HepG2 (cell line): ENCODE results near the gene ZNF431. TPM values are rescaled to one million over a fixed set of nuclear protein-coding genes. Genes with fewer than 3 reads are reported as not detected.
A peak's percentile ranks its signal among the peaks of the same experiment; 100 is the strongest.

Source experiments
- CENPX ChIP-seq: sonication (generic); formaldehyde crosslinking; IDR thresholded peaks from 2 replicates; pipeline ENCODE4 v1.9.0; 2021; ENCODE audit warnings: mild to moderate bottlenecking, missing genetic modification reagents, moderate library complexity
- CHCHD3 ChIP-seq: sonication (generic); formaldehyde crosslinking; IDR thresholded peaks from 2 replicates; pipeline ENCODE4 v1.8.0; 2022; ENCODE audit warnings: mild to moderate bottlenecking, missing genetic modification reagents, moderate library complexity
- ETV5 ChIP-seq: IDR thresholded peaks from 2 replicates; pipeline ENCODE4 v1.6.1; 2018; ENCODE audit warnings: missing biosample characterization, missing genetic modification reagents, inconsistent platforms, borderline replicate concordance
- KDM6A ChIP-seq: IDR thresholded peaks from 2 replicates; pipeline ENCODE4 v1.6.1; 2016; ENCODE audit warnings: low read depth
- MAFG ChIP-seq: sonication (generic); formaldehyde crosslinking; IDR thresholded peaks from 2 replicates; pipeline ENCODE4 v1.5.1; 2020; ENCODE audit warnings: mild to moderate bottlenecking, missing genetic modification reagents
- MIER2 ChIP-seq: IDR thresholded peaks from 2 replicates; pipeline ENCODE4 v1.6.1; 2016; ENCODE audit warnings: missing biosample characterization, missing genetic modification reagents
- MYC ChIP-seq: sonication (generic); formaldehyde crosslinking; IDR thresholded peaks from 2 replicates; pipeline ENCODE4 v1.9.0; 2021; ENCODE audit warnings: missing genetic modification reagents, borderline replicate concordance
- NFATC3 ChIP-seq: sonication (generic); formaldehyde crosslinking; IDR thresholded peaks from 2 replicates; pipeline ENCODE4 v1.5.1; 2020; ENCODE audit warnings: mild to moderate bottlenecking, missing genetic modification reagents
- PAXIP1 ChIP-seq: sonication (generic); formaldehyde crosslinking; conservative IDR thresholded peaks from 2 replicates; pipeline ENCODE4 v1.4.0; 2020; ENCODE audit warnings: mild to moderate bottlenecking, missing genetic modification reagents, moderate library complexity
- SALL2 ChIP-seq: sonication (generic); formaldehyde crosslinking; IDR thresholded peaks from 2 replicates; pipeline ENCODE4 v1.8.1; 2023; ENCODE audit warnings: mild to moderate bottlenecking, missing genetic modification reagents, inconsistent platforms
- TAF1 ChIP-seq: sonication (generic); formaldehyde crosslinking; IDR thresholded peaks from 2 replicates; pipeline ENCODE4 v1.4.0; 2020; ENCODE audit warnings: missing genetic modification reagents
- TBP ChIP-seq: sonication (generic); formaldehyde crosslinking; IDR thresholded peaks from 2 replicates; pipeline ENCODE4 v1.5.0; 2020; ENCODE audit warnings: missing genetic modification reagents
- TMF1 ChIP-seq: sonication (generic); formaldehyde crosslinking; IDR thresholded peaks from 2 replicates; pipeline ENCODE4 v1.8.1; 2022; ENCODE audit warnings: low read depth, missing genetic modification reagents
- UBTF ChIP-seq: sonication (generic); formaldehyde crosslinking; IDR thresholded peaks from 2 replicates; pipeline ENCODE4 v1.4.0; 2020; ENCODE audit warnings: mild to moderate bottlenecking, missing genetic modification reagents
- ZFP36L2 ChIP-seq: sonication (generic); formaldehyde crosslinking; IDR thresholded peaks from 2 replicates; pipeline ENCODE4 v1.4.0; 2020; ENCODE audit warnings: missing genetic modification reagents
- ZKSCAN1 ChIP-seq: fragments of 150-350 bp; IDR thresholded peaks from 2 replicates; pipeline ENCODE4 v1.6.1; 2014; ENCODE audit warnings: low read length
- ZMYM3 ChIP-seq: sonication (generic); formaldehyde crosslinking; IDR thresholded peaks from 2 replicates; pipeline ENCODE4 v1.5.1; 2020; ENCODE audit warnings: mild to moderate bottlenecking, missing genetic modification reagents
- ZNF292 ChIP-seq: sonication (generic); formaldehyde crosslinking; IDR thresholded peaks from 2 replicates; pipeline ENCODE4 v1.8.1; 2022; ENCODE audit warnings: mild to moderate bottlenecking, low read depth, missing genetic modification reagents, borderline replicate concordance
- ZNF543 ChIP-seq: sonication (generic); formaldehyde crosslinking; IDR thresholded peaks from 2 replicates; pipeline ENCODE4 v1.4.0; 2020; ENCODE audit warnings: mild to moderate bottlenecking, missing genetic modification reagents
- ZNF678 ChIP-seq: sonication (generic); formaldehyde crosslinking; IDR thresholded peaks from 2 replicates; pipeline ENCODE4 v1.4.0; 2020; ENCODE audit warnings: mild to moderate bottlenecking, missing genetic modification reagents
- ZNF788 ChIP-seq: sonication (generic); formaldehyde crosslinking; IDR thresholded peaks from 2 replicates; pipeline ENCODE4 v1.5.0; 2020; ENCODE audit warnings: mild to moderate bottlenecking, missing genetic modification reagents, borderline replicate concordance
- ZNF878 ChIP-seq: sonication (generic); formaldehyde crosslinking; IDR thresholded peaks from 2 replicates; pipeline ENCODE4 v1.8.1; 2023; ENCODE audit warnings: mild to moderate bottlenecking, missing genetic modification reagents, moderate library complexity
- ZNF879 ChIP-seq: sonication (generic); formaldehyde crosslinking; IDR thresholded peaks from 2 replicates; pipeline ENCODE4 v1.8.1; 2023; ENCODE audit warnings: missing genetic modification reagents
- polyA plus RNA-seq, 8 experiments: library from polyadenylated mRNA; depleted of rRNA in 3 of 8; stranded (reverse) in 7 of 8; unstranded in 1 of 8; fragments of >200 nt; fragmentation: Illumina TruSeq in 4 of 8; extraction: Trizol in 4 of 8; gene quantifications; 2 replicates each; pipeline versions ENCODE4 v1.2.1 to v1.2.3, GENCODE V29; 2011 to 2016; ENCODE audit warnings: low read depth in 4 of 8, missing spikeins in 1 of 8, mixed read lengths in 1 of 8; ENCODE audit not compliant: insufficient read depth in 1 of 8
- total RNA-seq, 5 experiments: library from RNA; depleted of rRNA; stranded (reverse); fragments of >200 nt; fragmentation: Illumina TruSeq; extraction: Trizol; gene quantifications; 2 replicates each; pipeline ENCODE4 v1.2.3, GENCODE V29; 2016; ENCODE audit warnings: low read depth in 1 of 5
- TF ChIP-seq, protein P1 (sequence below): IDR thresholded peaks from 2 replicates; pipeline ENCODE4 v1.6.1; 2016; ENCODE audit warnings: mild to moderate bottlenecking, missing biosample characterization, missing genetic modification reagents
- TF ChIP-seq, protein P2 (sequence below): sonication (generic); formaldehyde crosslinking; IDR thresholded peaks from 2 replicates; pipeline ENCODE4 v1.4.0; 2020; ENCODE audit warnings: mild to moderate bottlenecking, missing genetic modification reagents

ZNF431 gene
- total and polyA plus RNA-seq, 2 of the 13 experiments (the other 11 are each of a cell fraction or from before 2014, with no cell fraction given) = 4.4 to 11.8 TPM

DNA sequence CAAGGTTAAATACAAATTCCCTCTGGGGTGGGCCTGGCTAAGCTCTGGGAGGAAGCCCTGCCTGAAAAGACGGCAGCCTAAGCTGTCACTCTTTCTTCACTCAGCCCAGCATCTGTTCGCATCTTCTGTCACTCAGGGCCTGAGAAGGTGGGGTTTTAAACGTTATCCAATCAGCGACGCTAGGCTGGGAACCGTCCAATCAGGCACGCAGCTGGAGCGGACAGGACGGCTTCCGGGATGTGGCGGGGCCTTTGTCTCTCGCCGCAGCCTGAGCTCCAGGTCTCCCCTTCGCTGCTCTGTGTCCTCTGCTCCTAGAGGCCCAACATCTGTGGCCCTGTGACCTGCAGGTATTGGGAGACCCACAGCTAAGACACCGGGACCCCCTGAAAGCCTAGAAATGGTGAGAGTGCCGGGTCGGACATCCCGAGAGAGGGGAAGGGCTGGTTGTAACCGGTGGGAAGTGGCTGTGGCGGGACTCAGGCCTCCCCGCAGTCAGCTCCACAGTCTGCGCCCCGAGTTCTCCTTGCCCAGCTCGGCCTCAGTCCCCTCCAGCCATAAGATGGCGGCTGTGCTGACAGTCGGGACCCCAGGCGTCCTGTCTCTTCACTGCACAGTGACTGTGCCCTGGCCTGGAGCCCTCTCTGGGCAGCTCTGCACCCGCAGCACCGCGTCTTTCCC is at the start of gene ZNF431 (continued):
- no peak for TF ChIP-seq PAXIP1 (CRISPR knock-in tag)
- TF ChIP-seq ZNF788 = peak; percentile 75; the same call in 1 of the 2 replicates
- TF ChIP-seq UBTF = peak; percentile 83
- TF ChIP-seq ZNF292 (CRISPR knock-in tag) = peak; percentile 85
- no peak for TF ChIP-seq NFATC3 (CRISPR knock-in tag)
- no peak for TF ChIP-seq CENPX
- TF ChIP-seq TAF1 (CRISPR knock-in tag) = peak; percentile 85
- TF ChIP-seq KDM6A (CRISPR knock-in tag) = no peak
- no peak for TF ChIP-seq TMF1
- no peak for TF ChIP-seq ZMYM3 (CRISPR knock-in tag)
- TF ChIP-seq MIER2 (CRISPR knock-in tag) = 0 out of 2 replicates have a peak, but pooled peaks have one; percentile 29
- peak; percentile 39; the same call in 1 of the 2 replicates for TF ChIP-seq MYC (CRISPR knock-in tag)
- TF ChIP-seq, protein P1, sequence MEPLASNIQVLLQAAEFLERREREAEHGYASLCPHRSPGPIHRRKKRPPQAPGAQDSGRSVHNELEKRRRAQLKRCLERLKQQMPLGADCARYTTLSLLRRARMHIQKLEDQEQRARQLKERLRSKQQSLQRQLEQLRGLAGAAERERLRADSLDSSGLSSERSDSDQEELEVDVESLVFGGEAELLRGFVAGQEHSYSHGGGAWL (CRISPR knock-in tag) = 0 out of 2 replicates have a peak, but pooled peaks have one; percentile 49
- TF ChIP-seq CHCHD3 (CRISPR knock-in tag) = no peak
- TF ChIP-seq, protein P2, sequence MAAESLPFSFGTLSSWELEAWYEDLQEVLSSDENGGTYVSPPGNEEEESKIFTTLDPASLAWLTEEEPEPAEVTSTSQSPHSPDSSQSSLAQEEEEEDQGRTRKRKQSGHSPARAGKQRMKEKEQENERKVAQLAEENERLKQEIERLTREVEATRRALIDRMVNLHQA (CRISPR knock-in tag) = no peak
- no peak for TF ChIP-seq ZNF879 (CRISPR knock-in tag)
- TF ChIP-seq ZNF543 (CRISPR knock-in tag) = peak; percentile 67; the same call in 1 of the 2 replicates
- 0 out of 2 replicates have a peak, but pooled peaks have one; percentile 17 for TF ChIP-seq ETV5 (CRISPR knock-in tag)
- no peak for TF ChIP-seq ZNF878 (CRISPR knock-in tag)
- no peak for TF ChIP-seq TBP
- TF ChIP-seq ZNF678 (CRISPR knock-in tag) = no peak
- TF ChIP-seq SALL2 (CRISPR knock-in tag) = no peak
- TF ChIP-seq ZFP36L2 (CRISPR knock-in tag) = no peak
- no peak for TF ChIP-seq ZKSCAN1
- no peak for TF ChIP-seq MAFG (CRISPR knock-in tag)
